Right atrium auricular region (tissue), 2 donors: ENCODE results near the gene HSPA1B. TPM values are rescaled to one million over a fixed set of nuclear protein-coding genes. Genes with fewer than 3 reads are reported as not detected.
"Not testable (repeated sequence)": the region's sequence is repeated elsewhere in the genome, so short reads cannot be mapped to it uniquely, and the experiment has no call there.

Experiments used
- DNase-seq: peaks from one replicate; pipeline ENCODE4 v3.0.0-alpha.2; 2019; ENCODE audit warnings: low spot score
- H3K27ac ChIP-seq, 2 donors: fragments of 200-600 bp; sonication (generic); 1 replicate in 1 of 2; 2 replicates in 1 of 2; pipeline ENCODE4 v1.5.1; 2016 to 2019
- H3K27me3 ChIP-seq, 2 donors: fragments of 200-600 bp; sonication (generic); one replicate each; pipeline versions ENCODE4 v1.5.1 to v1.6.0; 2017 to 2019
- H3K36me3 ChIP-seq: fragments of 200-600 bp; sonication (generic); one replicate; pipeline ENCODE4 v1.5.1; 2016
- H3K4me1 ChIP-seq, 2 donors: fragments of 200-600 bp; sonication (generic); one replicate each; pipeline versions ENCODE4 v1.5.1 to v1.6.0; 2017 to 2019
- H3K4me3 ChIP-seq, 2 donors: fragments of 200-600 bp; sonication (generic); 1 replicate in 1 of 2; 2 replicates in 1 of 2; pipeline ENCODE4 v1.5.1; 2017 to 2019; ENCODE audit warnings: mild to moderate bottlenecking in 1 of 2, moderate library complexity in 1 of 2
- H3K9me3 ChIP-seq, 2 donors: fragments of 200-600 bp; sonication (generic); one replicate each; pipeline ENCODE4 v1.5.1; 2019
- CTCF ChIP-seq, 2 donors: fragments of 200-600 bp; sonication (generic); IDR thresholded peaks; one replicate each; pipeline ENCODE4 v1.5.1; 2019; ENCODE audit warnings: antibody characterized with exemption in 2 of 2
- total RNA-seq, 2 donors: library from RNA; depleted of rRNA; stranded (reverse); fragments of >200 nt; gene quantifications; one replicate each; pipeline ENCODE4 v1.1.0, GENCODE V29; 2016

The HSPA1B gene
- total RNA-seq, 2 donors from 2014 or later: 131 to 232 TPM

GRCh38 chr6:31819871-31820299, 7.7 kb upstream of the HSPA1B start:
- Histone ChIP-seq H3K36me3 (no peaks in the 10 kb centered on the region), H3K27me3 (no peaks in the 10 kb centered on the region), H3K4me3 (no peak overlapping the region), H3K9me3 (no peaks in the 10 kb centered on the region), H3K27ac (peak overlapping the region; percentile 99 to 100), H3K4me1 (peaks cover 0 to 48% of the 10 kb centered on the region in 2 donors)
- no peak for DNase-seq
- TF ChIP-seq CTCF (IDR thresholded peaks at IDR 0.05): no peak

- Histone ChIP-seq H3K4me1 (peaks cover 0 to 48% of the 10 kb centered on the region in 2 donors), H3K27ac (peak overlapping the region; percentile 99 to 100)
- H3K9me3 ChIP-seq, H3K4me3 ChIP-seq, H3K27me3 ChIP-seq, DNase-seq, H3K36me3 ChIP-seq: not testable (repeated sequence)
Observed at GRCh38 chr6:31820399-31820798, 7.1 kb upstream of the HSPA1B start.

GRCh38 chr6:31821301-31822035, 6.1 kb upstream of the HSPA1B start:
- peak; percentile 76 for DNase-seq
- no peak for TF ChIP-seq CTCF (IDR thresholded peaks at IDR 0.05)
- peaks cover 0 to 56% of the 10 kb centered on the region in 2 donors for H3K4me1 ChIP-seq
- H3K27ac ChIP-seq: peak overlapping the region; percentile 99 to 100
- H3K36me3 ChIP-seq: no peaks in the 10 kb centered on the region
- H3K9me3 ChIP-seq: no peaks in the 10 kb centered on the region
- H3K4me3 ChIP-seq: peak overlapping the region; percentile 47 to 54
- no peaks in the 10 kb centered on the region for H3K27me3 ChIP-seq

- peak overlapping the region; percentile 99 to 100 for H3K27ac ChIP-seq
- H3K9me3 ChIP-seq: no peaks in the 10 kb centered on the region
- peak; percentile 95 for DNase-seq
- TF ChIP-seq CTCF (IDR thresholded peaks at IDR 0.05): no peak
- no peaks in the 10 kb centered on the region for H3K27me3 ChIP-seq
- H3K4me1 ChIP-seq: peaks cover 0 to 60% of the 10 kb centered on the region in 2 donors
- H3K4me3 ChIP-seq: peak overlapping the region; percentile 47 to 54
- H3K36me3 ChIP-seq: no peaks in the 10 kb centered on the region
Observed at GRCh38 chr6:31822036-31822821, 5.3 kb upstream of the HSPA1B start.

- H3K27me3 ChIP-seq, H3K4me3 ChIP-seq, H3K9me3 ChIP-seq, H3K36me3 ChIP-seq, DNase-seq: not testable (repeated sequence)
- peak overlapping the region; percentile 99 to 100 for H3K27ac ChIP-seq
- peaks cover 0 to 51% of the 10 kb centered on the region in 2 donors for H3K4me1 ChIP-seq
Observed at GRCh38 chr6:31823592-31824196, 3.8 kb upstream of the HSPA1B start.

GRCh38 chr6:31825553-31825952, 2.0 kb upstream of the HSPA1B start:
- H3K4me3 ChIP-seq: no peak overlapping the region
- H3K27me3 ChIP-seq: no peaks in the 10 kb centered on the region
- TF ChIP-seq CTCF (IDR thresholded peaks at IDR 0.05): no peak
- H3K36me3 ChIP-seq: no peaks in the 10 kb centered on the region
- peaks cover 0 to 33% of the 10 kb centered on the region in 2 donors for H3K4me1 ChIP-seq
- no peak for DNase-seq
- no peaks in the 10 kb centered on the region for H3K9me3 ChIP-seq
- peak overlapping the region; percentile 95 to 97 for H3K27ac ChIP-seq
